WI38 (cell line): ENCODE measurements around the gene SPINK8.
"Not testable (repeated sequence)": the region's sequence is repeated elsewhere in the genome, so short reads cannot be mapped to it uniquely, and the experiment has no call there.

Experiments used
- H3K4me3 ChIP-seq: 2 replicates; pipeline ENCODE4 v1.5.1; 2011; ENCODE audit warnings: low read depth, mild to moderate bottlenecking, control low read depth, low read length
- TF ChIP-seq, protein P1 (sequence below): IDR thresholded peaks from 2 replicates; pipeline ENCODE4 v1.5.1; 2012; ENCODE audit warnings: low read depth, mild to moderate bottlenecking, control low read depth, low read length

SPINK8 gene

DNA sequence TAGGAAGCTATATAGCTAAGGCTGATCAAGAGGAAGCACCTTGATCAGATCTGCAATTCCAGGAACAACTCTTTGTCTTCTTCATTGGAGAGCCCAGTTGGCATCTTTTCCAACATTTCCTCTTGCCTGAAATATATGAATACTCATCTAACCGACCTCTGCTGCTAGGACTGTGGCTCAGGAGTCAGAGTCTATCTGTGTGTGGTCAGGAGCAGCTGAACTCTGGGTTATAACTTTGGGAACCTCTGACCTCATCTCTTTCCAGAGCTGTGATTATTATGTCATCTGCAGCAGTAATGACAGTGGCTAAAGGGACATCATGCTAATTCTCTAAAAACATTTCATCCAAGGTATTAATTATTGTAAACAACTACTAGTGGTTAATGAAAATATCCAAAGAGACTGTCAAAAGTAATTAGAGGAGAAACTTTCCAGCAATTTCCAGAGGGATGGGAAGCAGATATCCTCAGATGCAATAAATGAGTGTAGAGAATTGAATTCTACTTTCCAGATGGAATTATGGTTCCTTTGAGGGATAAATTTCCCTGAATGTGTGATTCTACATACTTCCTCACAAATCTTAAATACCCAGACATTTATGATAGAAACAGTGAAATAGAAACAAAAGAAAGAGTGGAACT is 11.5 kb upstream of the SPINK8 start:
- TF ChIP-seq, protein P1, sequence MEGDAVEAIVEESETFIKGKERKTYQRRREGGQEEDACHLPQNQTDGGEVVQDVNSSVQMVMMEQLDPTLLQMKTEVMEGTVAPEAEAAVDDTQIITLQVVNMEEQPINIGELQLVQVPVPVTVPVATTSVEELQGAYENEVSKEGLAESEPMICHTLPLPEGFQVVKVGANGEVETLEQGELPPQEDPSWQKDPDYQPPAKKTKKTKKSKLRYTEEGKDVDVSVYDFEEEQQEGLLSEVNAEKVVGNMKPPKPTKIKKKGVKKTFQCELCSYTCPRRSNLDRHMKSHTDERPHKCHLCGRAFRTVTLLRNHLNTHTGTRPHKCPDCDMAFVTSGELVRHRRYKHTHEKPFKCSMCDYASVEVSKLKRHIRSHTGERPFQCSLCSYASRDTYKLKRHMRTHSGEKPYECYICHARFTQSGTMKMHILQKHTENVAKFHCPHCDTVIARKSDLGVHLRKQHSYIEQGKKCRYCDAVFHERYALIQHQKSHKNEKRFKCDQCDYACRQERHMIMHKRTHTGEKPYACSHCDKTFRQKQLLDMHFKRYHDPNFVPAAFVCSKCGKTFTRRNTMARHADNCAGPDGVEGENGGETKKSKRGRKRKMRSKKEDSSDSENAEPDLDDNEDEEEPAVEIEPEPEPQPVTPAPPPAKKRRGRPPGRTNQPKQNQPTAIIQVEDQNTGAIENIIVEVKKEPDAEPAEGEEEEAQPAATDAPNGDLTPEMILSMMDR = no peak
- H3K4me3 ChIP-seq = no peak overlapping the region

DNA sequence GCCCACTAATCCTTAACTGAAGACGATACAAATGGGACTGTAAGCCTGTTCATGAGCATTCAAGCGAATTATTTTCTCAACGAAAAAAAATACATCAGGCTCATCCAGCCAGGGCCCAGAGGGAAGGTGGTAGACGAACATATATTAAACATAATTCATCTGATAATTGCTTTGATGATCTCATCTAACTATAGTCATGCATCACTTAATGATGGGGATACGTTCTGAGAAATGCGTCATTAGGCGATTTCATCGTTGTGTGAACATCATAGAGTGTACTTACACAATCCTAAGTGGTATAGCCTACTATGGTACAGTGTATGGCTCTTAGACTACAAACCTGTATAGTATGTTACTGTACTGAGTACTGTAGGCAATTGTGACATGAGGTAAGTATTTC is 10.0 kb upstream of the SPINK8 start:
- TF ChIP-seq, protein P1 = no peak
- H3K4me3 ChIP-seq = no peak overlapping the region

DNA sequence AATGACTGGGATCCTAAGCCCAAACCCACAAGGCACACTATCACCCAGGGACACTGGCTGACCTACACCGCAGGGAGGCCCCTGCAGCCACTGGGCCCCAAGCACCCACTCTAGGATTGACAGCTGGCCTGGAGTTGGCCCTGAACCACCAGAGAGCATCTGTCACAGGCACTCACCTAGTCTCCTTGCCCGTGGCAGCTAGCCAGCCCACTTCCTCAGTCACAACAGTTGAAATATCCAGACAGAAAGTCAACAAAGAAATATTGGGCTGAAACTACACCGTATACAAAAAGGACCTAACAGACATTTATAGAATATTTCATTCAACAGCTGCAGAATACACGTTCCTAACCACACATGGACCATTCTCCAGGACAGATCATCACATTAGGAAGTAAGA is 5.2 kb upstream of the SPINK8 start:
- no peak overlapping the region for H3K4me3 ChIP-seq
- TF ChIP-seq, protein P1 = no peak

- H3K4me3 ChIP-seq = not testable (repeated sequence)
Observed at GRCh38 chr3:48337536-48337935, 4.1 kb upstream of the SPINK8 start.

DNA sequence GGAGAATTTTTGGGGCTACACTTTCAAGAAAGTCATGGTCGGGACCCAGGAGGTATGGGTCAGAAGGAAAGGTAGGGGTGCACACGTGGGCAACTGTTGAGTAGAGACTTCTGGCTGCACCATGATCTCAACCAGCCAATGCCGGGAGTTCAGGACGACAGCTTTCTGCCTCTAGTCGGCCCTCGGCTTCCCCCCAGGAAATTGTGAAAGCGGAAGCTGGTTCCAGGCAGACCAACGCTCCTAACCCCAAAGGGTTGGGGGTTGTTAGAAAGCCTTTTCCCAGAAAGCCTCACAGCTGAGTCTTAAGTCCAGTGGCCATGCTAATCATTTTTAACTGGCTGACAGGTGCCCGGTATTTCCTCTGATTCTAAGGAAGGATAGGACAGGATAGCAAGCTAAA is 1.8 kb upstream of the SPINK8 start:
- H3K4me3 ChIP-seq = not testable (repeated sequence)

DNA sequence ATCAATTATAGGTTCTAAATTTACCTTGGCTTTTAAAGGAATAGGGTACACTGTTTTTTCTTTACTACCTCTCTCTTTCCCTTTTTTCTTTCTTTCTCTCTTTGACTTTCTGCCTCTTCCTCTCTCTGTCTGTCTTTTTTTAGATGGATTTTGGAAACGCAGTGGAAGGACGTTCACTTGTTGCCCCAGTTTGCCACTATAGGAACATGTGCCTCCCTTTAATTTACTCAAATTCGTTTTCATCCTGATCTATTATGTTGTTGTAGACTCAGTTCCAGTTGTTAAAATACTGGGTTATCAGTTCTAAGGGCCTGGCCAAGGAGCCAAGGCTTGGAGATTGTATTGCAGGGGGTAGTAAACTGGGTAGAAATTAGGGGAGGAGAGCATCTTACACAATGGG is 1.1 kb upstream of the SPINK8 start:
- H3K4me3 ChIP-seq = no peak overlapping the region
- TF ChIP-seq, protein P1 = no peak

DNA sequence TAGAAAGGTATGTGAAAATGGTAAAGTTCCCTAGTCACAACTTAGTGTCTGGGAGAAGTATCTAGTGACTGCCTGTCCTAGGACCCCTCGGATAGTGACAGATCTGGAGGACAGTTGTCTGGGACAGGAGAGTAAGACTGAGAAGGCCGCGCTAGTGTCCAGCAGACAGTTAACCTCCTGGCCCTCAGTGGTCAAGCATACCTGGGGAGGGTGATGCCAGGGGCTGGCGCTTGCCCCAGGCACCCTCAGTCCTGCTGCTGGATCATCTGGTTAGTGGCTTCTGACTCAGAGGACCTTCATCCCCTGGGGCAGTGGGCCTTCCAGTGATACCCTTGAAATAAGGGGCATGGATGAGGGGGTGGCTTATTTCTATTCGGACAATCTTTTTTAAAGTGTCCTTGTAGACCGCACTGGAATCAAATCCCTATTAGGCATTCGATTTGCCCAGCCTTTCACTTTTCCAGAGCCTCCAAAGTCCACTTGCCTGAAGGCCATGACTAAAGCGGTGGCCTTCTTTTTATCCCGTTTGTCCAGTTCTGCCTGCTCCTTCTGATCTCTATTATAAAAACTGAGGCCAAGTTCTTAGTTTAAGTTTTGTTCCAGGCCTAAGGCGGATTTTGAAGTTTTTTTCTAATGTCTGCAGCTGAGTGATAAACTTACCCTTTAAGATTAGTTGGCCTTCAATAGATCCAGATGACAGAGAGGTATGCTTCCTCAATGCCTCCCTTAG is 1.6 kb downstream of the SPINK8 start:
- H3K4me3 ChIP-seq = not testable (repeated sequence)

GRCh38 chr3:48320996-48321395 is 12.5 kb downstream of the SPINK8 start:
- TF ChIP-seq, protein P1 = no peak
- no peak overlapping the region for H3K4me3 ChIP-seq
